ENCODE data around the gene SLC45A1.

DNA sequence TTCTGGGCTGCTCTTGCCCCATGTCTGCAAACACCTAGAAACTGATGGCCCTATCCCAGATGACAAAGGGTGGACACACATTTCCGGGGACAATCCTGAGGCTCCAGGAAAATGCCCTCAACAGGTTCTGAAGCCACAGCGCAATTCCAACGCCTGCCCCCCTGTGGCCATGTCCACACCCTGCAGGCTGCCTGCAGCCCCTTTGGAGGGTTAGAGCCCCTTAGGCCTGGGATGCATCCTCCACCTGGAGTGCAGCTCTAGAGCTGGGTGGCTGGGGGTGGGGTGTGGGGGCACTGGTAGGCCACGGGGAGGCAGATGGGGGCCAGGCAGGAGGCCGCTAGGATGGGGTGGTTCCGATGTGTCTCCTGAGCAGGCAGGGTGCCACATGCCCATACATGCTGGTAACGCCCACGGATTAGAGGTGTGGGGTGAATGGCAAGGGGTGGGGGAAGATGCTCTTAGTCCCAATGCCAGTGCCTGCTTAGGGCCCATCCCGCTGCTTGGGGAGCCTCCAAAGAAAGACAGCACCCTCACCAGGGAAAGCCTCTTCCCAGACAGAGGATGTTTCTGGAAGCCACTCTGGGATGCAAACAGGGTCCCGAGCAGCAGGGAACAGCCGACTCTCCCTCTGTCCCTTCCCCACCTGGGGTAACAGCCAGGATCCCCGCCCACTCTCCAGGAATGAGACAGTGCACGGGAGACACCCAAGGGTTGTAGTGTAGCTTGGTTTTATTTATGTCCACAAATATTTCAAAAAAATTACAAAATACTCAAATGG is 34.0 kb downstream of the SLC45A1 start:
- peak in 1 of 3 donors; percentile 46 for TF ChIP-seq CTCF (IDR thresholded peaks at IDR 0.05)
- no peak for TF ChIP-seq POLR2A (IDR thresholded peaks at IDR 0.05)
- no peak for TF ChIP-seq POLR2AphosphoS5 (IDR thresholded peaks at IDR 0.05)
